ENCODE measurements around the gene CPXM1.

The CPXM1 gene

DNA sequence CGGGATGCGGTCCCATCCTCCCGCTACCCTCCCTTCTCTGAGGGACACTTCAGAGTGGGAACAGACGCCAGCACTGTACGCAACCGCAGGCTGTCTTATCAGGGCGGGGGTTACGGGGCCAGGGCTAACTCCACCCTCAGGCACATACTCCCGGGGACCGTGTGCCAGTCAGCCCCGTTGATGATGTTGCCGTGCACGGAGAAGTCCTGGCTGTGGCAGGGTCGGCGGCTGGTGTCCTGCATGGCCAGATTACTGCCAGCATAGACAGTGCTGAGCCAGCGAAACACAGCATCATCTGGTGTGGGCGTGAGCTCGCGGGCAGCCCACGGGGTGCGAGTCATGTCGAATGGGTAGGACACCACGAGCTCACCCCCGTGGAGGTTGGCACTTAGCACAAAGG lies 5.0 kb downstream of the CPXM1 start:
- TF ChIP-seq, protein P1, sequence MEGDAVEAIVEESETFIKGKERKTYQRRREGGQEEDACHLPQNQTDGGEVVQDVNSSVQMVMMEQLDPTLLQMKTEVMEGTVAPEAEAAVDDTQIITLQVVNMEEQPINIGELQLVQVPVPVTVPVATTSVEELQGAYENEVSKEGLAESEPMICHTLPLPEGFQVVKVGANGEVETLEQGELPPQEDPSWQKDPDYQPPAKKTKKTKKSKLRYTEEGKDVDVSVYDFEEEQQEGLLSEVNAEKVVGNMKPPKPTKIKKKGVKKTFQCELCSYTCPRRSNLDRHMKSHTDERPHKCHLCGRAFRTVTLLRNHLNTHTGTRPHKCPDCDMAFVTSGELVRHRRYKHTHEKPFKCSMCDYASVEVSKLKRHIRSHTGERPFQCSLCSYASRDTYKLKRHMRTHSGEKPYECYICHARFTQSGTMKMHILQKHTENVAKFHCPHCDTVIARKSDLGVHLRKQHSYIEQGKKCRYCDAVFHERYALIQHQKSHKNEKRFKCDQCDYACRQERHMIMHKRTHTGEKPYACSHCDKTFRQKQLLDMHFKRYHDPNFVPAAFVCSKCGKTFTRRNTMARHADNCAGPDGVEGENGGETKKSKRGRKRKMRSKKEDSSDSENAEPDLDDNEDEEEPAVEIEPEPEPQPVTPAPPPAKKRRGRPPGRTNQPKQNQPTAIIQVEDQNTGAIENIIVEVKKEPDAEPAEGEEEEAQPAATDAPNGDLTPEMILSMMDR (IDR thresholded peaks at IDR 0.05; ENCODE audit: insufficient read depth, low read depth, low read length, missing control alignments) = no peak
- no peak overlapping the region for H3K4me3 ChIP-seq (ENCODE audit: low read depth, low read length)
- DNase-seq (ENCODE audit: low read depth) = no peak

DNA sequence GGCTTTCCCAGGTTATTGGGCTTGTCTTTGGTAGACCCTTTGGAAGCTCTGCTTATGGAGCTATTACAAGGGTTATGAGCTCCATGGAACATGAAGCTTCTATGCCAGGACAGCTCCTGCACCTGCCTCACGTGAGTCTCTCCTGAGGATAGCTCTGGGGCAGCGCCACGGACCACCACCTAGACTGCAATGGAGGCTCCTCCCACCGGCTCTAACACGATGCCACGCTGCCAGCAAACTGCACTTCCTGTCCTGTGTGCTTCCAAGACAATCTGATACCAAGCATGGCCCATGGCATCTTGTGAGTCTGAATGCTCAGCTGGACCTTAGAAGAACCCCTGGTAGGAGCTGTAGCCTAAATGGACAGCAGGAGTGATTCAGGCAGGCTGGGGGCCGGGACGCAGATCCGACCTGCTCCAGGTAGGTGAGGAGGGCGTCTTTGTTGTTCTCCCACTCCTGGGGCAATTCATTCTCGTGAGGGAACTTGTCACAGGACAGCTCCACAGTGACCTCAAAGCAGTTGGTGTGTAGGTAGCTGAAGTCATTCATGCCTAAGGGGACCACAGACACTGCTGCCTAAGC lies 5.5 kb downstream of the CPXM1 start:
- H3K4me3 ChIP-seq (ENCODE audit: low read depth, low read length) = no peak overlapping the region
- TF ChIP-seq, protein P1 (IDR thresholded peaks at IDR 0.05; ENCODE audit: insufficient read depth, low read depth, low read length, missing control alignments) = no peak
- no peak for DNase-seq (ENCODE audit: low read depth)

DNA sequence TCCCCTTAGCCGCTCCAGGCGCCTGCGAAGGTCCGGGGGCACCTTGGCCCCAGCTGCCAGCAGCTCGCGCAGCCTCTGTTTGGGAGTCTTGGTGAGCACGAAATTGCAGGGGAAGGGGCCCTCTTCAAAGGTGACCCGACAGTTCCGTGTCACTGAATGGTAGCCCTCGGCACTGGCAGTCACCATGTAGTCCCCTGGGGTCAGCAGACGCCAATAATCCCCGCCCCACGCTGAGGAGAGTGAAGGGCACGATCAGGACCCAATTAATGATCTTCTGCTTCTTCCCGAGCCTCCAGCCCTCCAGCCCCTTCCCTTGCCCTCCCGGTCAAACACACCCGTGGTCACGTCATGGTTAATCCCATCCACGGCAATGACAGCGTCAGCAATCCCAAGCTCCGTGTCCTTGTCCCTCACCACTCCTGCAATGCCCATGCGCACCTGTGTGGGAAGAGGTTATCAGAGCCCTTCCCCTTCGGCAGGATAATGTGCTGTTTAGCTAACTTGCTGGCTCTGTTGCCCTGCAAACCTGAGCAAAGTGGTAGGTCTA lies 6.2 kb downstream of the CPXM1 start:
- no peak for DNase-seq (ENCODE audit: low read depth)
- TF ChIP-seq, protein P1 (IDR thresholded peaks at IDR 0.05; ENCODE audit: insufficient read depth, low read depth, low read length, missing control alignments) = no peak
- H3K4me3 ChIP-seq (ENCODE audit: low read depth, low read length) = no peak overlapping the region

DNA sequence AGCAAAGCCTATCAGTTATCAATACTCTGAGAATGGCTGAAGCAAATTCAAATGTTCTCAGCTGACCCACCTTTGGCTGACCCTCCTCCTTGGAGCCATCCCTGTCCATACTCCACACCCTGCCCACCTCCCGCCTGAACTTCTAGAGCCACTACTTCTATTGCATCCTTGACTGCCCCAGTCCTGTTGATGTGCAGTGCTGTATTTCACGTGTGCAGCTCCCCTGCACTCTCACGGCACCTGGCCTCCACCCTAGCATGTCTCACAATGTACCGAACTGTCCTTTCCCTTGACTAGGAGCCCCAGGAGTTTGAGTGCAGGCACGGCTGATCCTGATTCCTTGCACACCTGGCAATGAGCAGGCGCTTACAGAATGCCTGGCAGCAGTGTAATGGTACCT lies 7.0 kb downstream of the CPXM1 start:
- TF ChIP-seq, protein P1 (IDR thresholded peaks at IDR 0.05; ENCODE audit: insufficient read depth, low read depth, low read length, missing control alignments) = no peak
- DNase-seq (ENCODE audit: low read depth) = no peak
- no peak overlapping the region for H3K4me3 ChIP-seq (ENCODE audit: low read depth, low read length)

DNA sequence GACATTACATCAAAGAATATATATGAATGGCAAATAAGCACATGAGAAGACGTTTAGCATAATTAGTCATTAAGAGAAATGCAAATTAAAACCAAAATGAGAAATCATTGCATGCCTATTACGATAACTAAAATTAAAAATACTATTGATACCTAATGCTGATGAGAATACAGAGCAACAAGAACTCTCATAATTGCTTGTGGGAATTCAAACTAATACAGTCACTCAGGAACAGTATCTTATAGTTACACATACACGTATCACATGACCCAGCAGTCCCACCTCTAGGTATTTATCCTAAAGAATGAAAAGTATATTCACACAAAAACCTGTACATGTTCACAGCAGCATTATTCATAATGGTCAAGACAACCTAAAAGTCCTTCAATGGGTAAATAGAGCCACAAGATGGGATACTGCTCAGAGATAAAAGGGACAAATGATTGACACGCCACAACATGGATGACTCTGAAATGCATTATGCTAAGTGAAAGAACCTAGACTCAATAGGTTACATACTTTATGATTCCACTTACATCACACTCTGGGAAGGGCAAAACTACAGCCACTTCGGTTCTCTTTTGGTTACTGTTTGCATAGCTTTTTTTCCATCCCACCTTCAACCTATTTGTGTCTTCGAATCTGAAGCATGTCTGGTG lies 16.4 kb downstream of the CPXM1 start:
- TF ChIP-seq, protein P1 (IDR thresholded peaks at IDR 0.05; ENCODE audit: insufficient read depth, low read depth, low read length, missing control alignments) = no peak
- no peak for DNase-seq (ENCODE audit: low read depth)
- H3K4me3 ChIP-seq (ENCODE audit: low read depth, low read length) = no peak overlapping the region

DNA sequence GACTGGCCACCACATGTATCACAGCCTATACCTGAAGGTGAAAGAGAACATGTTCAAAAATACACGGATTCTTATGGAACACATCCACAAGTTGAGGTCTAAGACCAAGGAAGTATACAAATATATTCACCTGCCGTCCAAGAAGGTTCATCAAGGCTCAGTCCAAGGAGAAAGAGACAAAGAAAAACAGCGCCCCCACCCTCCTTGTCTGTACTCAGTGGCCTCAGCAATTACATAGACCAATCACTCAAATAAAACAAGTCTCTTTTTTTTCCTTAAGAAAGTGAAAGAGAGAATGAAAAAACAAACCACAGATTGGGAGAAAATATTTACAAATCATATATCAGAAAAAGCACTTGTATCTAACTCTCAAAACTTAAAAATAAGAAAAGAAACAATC lies 19.5 kb downstream of the CPXM1 start:
- H3K4me3 ChIP-seq (ENCODE audit: low read depth, low read length) = no peak overlapping the region
- TF ChIP-seq, protein P1 (IDR thresholded peaks at IDR 0.05; ENCODE audit: insufficient read depth, low read depth, low read length, missing control alignments) = no peak
- no peak for DNase-seq (ENCODE audit: low read depth)

All from GM12865 (cell line).